ENCODE data around the gene SMAD5. TPM values are rescaled to one million over a fixed set of nuclear protein-coding genes. Genes with fewer than 3 reads are reported as not detected.
A peak's percentile ranks its signal among the peaks of the same experiment; 100 is the strongest.

Gene SMAD5
- polyA plus RNA-seq, 1 donor = 82.2 TPM

GRCh38 chr5:136113606-136114005, 19.0 kb upstream of the SMAD5 start:
- DNase-seq = no peak

DNA sequence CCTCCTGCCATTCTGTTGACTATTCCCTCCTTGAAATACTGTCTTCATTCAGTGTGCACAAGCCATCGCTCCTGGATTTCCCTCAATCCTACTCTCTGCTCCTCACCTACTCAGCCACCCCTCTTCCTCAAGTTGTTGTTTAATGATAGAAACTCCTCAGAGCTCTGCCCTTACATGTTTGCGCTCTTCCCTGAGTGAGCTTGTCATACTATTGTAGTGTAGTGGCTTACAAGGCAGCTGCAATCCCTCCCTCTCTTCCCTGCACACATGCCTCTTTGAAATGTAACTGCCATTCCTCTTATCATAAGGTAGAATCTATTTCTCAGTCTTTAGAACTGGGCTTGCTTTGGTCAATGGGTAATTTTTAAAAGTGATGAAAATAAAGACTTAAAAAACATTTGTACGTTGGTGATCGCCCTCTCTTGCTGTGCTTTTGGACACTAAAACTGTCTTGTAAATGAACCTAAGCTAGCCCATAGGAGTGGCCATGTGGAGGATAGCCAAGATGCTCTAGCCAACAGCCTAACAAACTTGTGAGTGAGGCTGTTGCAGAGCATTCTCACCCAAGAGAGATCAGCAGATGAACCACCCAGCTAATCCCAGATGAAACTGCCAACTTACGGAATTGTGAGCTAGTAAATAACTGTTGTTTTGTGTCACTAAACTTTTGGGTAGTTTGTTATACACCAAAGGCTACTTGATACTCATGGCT, 18.1 kb upstream of the SMAD5 start:
- DNase-seq = no peak

DNA sequence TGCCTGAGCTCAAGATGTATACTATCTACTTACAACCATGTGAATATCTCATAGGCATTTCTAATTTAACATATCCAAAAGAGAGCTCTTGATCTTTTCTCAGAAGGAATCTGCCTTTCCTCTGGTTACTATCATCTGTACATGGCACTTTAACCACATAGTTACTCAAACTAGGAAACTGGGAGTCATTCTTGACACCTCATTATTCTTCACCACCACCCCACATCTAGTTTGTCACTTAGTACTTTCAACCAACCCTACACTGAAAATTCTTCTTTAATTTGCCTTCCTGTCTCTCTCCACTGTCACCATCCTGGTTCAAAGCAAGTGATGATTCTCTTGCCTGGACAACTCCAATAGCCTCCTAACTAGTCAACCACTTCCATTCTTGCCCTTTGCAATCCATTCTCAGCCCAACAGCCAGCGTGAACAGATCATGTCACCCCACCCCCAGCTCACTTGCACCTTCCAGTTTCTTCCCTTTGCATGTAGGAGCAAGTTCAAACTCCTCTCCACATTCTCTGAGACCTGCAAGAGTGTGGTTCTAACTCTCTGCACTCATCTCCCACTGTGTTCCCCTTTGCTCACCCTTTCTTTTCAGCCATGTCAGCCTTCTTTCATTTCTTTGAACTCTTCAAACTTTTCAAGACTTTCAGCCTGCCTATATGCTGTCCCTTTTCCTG, 17.3 kb upstream of the SMAD5 start:
- DNase-seq = no peak

GRCh38 chr5:136120529-136120928, 12.1 kb upstream of the SMAD5 start:
- DNase-seq = no peak

DNA sequence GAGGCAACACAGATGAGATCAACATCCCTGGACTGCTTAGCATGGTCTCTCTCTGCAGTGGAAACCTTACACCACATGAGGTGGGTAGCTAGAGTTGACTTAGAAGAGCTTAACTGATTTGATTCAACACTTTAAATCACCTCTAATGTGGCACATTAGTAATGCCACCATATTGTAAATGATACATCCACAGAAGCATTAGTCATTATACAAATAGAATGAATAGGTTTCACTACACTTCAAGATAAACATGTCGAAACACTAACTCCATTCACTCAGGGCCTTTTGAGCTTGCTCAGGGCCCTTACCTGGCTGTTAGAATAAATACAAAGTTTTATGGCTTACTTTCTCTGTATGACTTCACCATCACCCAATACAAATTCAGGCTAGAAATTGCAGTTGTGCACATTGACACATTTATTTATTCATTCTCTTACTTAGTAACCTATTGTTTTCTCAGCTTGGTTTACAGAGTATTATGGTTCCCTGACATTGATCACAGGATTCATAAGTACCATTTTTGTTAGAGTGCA, 9.3 kb upstream of the SMAD5 start:
- no peak for DNase-seq

DNA sequence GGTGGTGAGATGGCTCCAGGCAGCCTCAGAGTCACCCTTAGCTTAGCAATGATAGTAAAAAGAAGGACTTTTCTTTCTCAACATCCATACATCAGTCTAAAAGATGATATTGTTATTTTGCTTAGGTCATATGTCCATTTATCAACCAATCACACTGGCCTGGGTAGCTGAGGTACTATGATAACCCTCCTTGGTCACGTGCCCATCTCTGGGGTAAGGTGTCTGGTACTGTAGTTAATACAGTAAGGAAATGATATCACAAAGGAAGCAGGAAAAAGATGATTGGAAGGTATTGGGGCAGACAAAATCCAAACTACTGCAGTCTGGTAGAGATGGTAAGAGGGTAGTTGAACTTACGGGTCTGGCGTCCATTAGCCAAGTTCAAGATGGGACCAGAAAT, 5.1 kb upstream of the SMAD5 start:
- DNase-seq = no peak

DNA sequence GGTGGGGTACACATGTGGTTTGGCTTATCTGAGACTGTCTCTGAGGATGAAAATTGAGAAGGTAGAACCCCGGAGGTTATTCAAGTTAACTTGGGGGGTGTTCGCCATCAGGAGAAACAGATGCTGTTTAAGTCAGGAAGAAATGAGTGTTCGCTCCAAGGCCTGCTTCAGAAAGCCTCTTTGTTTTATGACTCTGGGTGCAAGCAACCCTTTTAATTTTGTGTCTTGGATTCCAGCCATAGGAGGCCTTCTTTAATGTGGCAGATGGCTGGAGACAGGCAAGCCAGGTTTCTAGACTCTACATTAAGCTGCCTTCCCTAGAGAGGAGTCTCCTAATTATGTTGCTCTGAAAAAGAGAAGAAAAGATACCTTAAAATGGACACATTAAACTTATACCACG, 4.2 kb upstream of the SMAD5 start:
- peak; percentile 46 for DNase-seq

GRCh38 chr5:136129445-136129844, 3.2 kb upstream of the SMAD5 start:
- DNase-seq = no peak

- DNase-seq = no peak
Observed at GRCh38 chr5:136130581-136130980, 2.1 kb upstream of the SMAD5 start.

- DNase-seq = no peak
Observed at GRCh38 chr5:136132087-136132486, 558 bp upstream of the SMAD5 start.

GRCh38 chr5:136133222-136133921, 727 bp downstream of the SMAD5 start:
- DNase-seq = peak; percentile 53

DNA sequence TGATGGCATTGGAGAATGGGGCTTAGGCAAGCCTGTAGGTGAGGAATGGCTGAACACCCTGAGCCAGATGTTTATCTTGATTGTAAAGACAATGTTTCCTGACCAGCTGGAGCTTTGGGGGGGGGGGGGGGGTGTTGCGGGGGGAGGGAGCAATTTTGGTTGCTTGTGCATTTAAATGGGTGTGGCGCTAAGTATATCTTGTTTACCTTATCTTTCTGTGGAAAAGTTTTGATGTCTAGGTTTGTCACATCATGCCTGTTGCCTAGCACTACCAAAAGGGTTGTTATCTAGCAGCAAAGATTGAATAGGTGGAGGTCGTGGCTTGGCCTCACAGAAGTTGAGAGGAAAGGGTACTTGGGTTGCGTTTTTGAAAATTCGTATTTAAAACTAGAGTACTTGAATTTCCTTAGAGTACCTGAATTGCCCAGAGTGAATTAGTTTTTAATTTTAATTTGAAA, 1.3 kb downstream of the SMAD5 start:
- DNase-seq = no peak

- DNase-seq = no peak
Observed at GRCh38 chr5:136134653-136135052, 2.0 kb downstream of the SMAD5 start.

GRCh38 chr5:136135536-136135935, 2.9 kb downstream of the SMAD5 start:
- no peak for DNase-seq

DNA sequence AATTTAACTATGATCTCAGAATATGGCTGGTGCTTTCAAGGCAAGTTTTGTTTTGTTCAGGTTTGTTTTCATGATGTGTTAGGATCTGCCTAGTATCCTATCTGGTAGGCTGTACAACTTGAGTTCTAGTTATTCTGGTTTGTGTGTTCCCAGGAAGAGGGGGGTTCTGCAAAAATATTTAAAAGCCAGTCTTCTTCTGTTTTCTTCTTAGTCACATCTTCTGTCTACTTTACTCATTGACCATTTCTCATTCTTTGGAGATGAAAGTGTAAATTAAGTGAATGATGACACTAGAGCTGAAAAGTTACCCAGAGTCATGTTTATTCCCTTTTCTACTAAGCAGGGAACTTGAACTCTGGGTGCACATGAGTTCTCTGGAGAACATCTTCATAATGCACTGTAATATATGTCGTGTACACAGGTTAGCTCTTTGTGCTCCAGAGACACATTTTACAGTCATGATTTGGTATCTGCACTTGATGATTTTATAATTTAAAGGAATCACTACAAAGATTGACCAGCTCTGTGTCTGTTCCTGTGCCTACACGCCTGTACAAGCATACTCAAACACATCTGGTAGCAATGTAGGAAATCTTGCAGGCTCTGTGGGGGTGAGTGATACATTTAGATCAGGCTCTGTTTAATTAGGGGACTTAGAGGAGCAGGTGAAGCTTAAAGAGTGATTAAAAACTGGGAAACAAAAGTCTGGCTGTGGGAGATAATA, 5.0 kb downstream of the SMAD5 start:
- no peak for DNase-seq

DNA sequence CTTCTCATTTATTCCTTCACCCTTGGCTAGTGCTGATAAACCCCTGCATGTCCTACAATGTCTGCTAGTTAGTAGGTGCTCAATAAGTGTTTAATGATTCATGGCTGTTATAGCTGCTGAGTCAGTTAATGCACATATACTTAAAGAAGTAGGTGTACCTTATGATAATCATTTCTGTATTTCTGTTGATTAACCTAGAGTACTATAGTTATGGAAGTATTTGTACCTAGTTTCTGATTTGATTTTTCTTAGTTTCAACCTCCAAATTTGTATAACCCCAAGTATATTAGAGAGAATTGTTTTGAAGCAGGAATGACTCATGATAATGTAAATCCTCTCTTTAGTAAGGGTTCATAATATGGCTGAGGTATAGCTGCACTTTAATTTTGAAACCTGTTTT, 8.9 kb downstream of the SMAD5 start:
- no peak for DNase-seq

DNA sequence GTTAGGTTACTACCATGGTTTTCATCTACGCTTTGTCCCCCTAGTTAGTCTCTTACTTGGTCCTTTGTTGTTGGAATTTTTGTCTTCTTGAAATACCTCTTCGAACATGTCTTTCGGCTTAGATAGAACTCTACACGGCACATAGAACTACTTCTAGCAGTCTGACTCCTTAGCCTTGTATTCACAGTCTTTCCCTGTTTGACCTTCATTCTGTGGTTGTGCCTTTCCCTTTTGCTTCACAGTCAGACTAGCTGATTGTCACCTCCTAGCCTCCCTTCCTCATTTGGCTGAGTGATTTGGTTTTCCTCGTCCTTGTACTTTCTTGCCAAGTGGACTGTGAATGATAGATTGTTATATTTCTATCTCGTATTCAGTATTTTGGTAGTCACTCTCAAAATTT, 10.7 kb downstream of the SMAD5 start:
- no peak for DNase-seq

GRCh38 chr5:136143763-136144162, 11.1 kb downstream of the SMAD5 start:
- no peak for DNase-seq

- no peak for DNase-seq
Observed at GRCh38 chr5:136145030-136145429, 12.4 kb downstream of the SMAD5 start.

GRCh38 chr5:136146201-136146600, 13.6 kb downstream of the SMAD5 start:
- no peak for DNase-seq

DNA sequence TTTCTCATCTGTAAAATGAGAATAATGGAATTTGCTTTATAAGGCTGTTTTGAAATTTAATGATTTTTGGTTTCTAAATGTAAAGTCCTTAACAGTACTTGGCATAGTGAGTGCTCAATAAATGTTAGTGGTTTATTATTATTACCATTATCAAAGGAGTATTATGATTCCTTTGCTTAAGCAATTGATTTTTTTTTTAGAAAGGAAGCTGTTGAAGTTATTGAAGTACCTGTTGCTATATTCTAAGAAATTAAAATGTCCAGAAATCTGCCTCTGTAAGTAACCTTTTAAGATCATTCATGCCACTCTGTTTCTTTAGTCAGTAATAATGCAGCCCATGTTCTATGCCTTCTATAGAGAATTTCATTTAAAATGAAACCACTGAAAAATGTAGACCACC, 15.0 kb downstream of the SMAD5 start:
- DNase-seq = no peak

DNA sequence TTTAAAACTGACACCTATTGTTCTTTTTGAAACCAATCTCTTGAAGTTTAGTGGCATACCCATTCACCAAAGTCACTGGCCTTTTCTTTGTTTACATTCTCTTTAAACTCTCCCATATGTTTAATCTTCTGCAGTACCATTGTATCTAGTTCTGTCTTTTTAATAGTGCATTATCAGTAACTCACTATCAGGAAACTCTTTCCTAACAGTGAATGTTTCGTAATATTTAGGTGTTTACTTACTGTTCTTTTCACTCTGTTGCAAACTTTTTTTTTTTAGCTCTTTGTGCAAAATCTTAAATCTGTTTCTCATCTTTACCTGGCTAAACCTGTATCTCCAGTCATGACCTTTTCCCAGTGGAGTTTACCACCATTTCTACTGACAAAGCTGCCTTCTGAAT, 17.2 kb downstream of the SMAD5 start:
- DNase-seq = no peak

Measured in left kidney (tissue), 2 donors.